Lung (tissue), 12 donors: ENCODE results near the gene UBR2. TPM values are rescaled to one million over a fixed set of nuclear protein-coding genes. Genes with fewer than 3 reads are reported as not detected.
"Not testable (repeated sequence)": the region's sequence is repeated elsewhere in the genome, so short reads cannot be mapped to it uniquely, and the experiment has no call there.

Experiments
- ATAC-seq: fragments of 200-7000 bp; cut with Tn5 transposase; one replicate; pipeline ENCODE4 v1.9.1; 2020; ENCODE audit warnings: moderate number of reproducible peaks; ENCODE audit not compliant: insufficient read depth, low FRiP score
- DNase-seq, 3 donors: peaks; one replicate each; pipeline ENCODE4 v3.0.0-alpha.2; 2013 to 2017
- H3K27ac ChIP-seq, 2 donors: one replicate each; pipeline ENCODE4 v1.5.1; 2013; ENCODE audit warnings: mild to moderate bottlenecking in 2 of 2, moderate library complexity in 2 of 2, control low read depth in 1 of 2, inconsistent platforms in 1 of 2, low read depth in 1 of 2, low read length in 1 of 2
- H3K27me3 ChIP-seq, 3 donors: one replicate each; pipeline ENCODE4 v1.5.1; 2013; ENCODE audit warnings: low read length in 2 of 3; ENCODE audit not compliant: control insufficient read depth in 3 of 3, insufficient read depth in 3 of 3
- H3K36me3 ChIP-seq, 4 donors: one replicate each; pipeline ENCODE4 v1.5.1; 2013; ENCODE audit warnings: low read length in 4 of 4, mild to moderate bottlenecking in 1 of 4, moderate library complexity in 1 of 4; ENCODE audit not compliant: control insufficient read depth in 4 of 4, insufficient read depth in 4 of 4
- H3K4me1 ChIP-seq, 5 donors: one replicate each; pipeline ENCODE4 v1.5.1; 2013; ENCODE audit warnings: low read length in 5 of 5, mild to moderate bottlenecking in 2 of 5, moderate library complexity in 1 of 5; ENCODE audit not compliant: control insufficient read depth in 5 of 5, insufficient read depth in 5 of 5
- H3K4me3 ChIP-seq: one replicate; pipeline ENCODE4 v1.5.1; 2013; ENCODE audit warnings: mild to moderate bottlenecking, control low read depth, moderate library complexity
- H3K9ac ChIP-seq, 2 donors: one replicate each; pipeline ENCODE4 v1.5.1; 2013; ENCODE audit warnings: low read length in 2 of 2, control low read depth in 1 of 2; ENCODE audit not compliant: insufficient read depth in 1 of 2
- H3K9me3 ChIP-seq, 4 donors: one replicate each; pipeline ENCODE4 v1.5.1; 2013; ENCODE audit warnings: low read length in 3 of 4, mild to moderate bottlenecking in 1 of 4, moderate library complexity in 1 of 4; ENCODE audit not compliant: control insufficient read depth in 4 of 4, insufficient read depth in 3 of 4
- WGBS, 2 donors: extraction: QIAGEN DNeasy Blood & Tissue Kit; methylation state at CpG; one replicate each; pipeline ENCODE4 v1.1.7; 2013; 5-methylcytosine and 5-hydroxymethylcytosine counted together
- polyA plus RNA-seq, 2 donors: library from polyadenylated mRNA; stranded (reverse); fragments of 200-250 nt; gene quantifications; one replicate each; pipeline ENCODE4 v1.2.1, GENCODE V29; 2013
- total RNA-seq, 2 donors: library from RNA; depleted of rRNA in 1 of 2; stranded (reverse); fragments of >200 nt in 1 of 2; gene quantifications; one replicate each; pipeline ENCODE4 v1.2.1, GENCODE V29; 2014 to 2021
- TF ChIP-seq, protein P1 (sequence below): IDR thresholded peaks from 2 replicates; pipeline ENCODE4 v1.5.1; 2012; ENCODE audit warnings: mild to moderate bottlenecking; ENCODE audit errors: control extremely low read depth, extremely low read depth
- donor health status: control.
- donor health status: control.
- donor health status: Bipolar disorder and iron deficiency.
- donor health status: healthy.
- donor health status: DM: yes; HTN: yes; CAD: no.

The UBR2 gene
- total and polyA plus RNA-seq, 4 donors, result 8.4 to 45.4 (median 19.0) TPM

- WGBS, 2 donors, result 88 to 89% methylated on average over 5 of the region's 5 CpGs
- TF ChIP-seq, protein P1, sequence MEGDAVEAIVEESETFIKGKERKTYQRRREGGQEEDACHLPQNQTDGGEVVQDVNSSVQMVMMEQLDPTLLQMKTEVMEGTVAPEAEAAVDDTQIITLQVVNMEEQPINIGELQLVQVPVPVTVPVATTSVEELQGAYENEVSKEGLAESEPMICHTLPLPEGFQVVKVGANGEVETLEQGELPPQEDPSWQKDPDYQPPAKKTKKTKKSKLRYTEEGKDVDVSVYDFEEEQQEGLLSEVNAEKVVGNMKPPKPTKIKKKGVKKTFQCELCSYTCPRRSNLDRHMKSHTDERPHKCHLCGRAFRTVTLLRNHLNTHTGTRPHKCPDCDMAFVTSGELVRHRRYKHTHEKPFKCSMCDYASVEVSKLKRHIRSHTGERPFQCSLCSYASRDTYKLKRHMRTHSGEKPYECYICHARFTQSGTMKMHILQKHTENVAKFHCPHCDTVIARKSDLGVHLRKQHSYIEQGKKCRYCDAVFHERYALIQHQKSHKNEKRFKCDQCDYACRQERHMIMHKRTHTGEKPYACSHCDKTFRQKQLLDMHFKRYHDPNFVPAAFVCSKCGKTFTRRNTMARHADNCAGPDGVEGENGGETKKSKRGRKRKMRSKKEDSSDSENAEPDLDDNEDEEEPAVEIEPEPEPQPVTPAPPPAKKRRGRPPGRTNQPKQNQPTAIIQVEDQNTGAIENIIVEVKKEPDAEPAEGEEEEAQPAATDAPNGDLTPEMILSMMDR, result no peak
- Histone ChIP-seq H3K4me1 (peaks cover 2 to 13% (median 5%) of the 10 kb centered on the region in 5 donors), H3K36me3 (peaks cover 0 to 4% (median 0%) of the 10 kb centered on the region in 4 donors), H3K27ac (no peak overlapping the region), H3K27me3 (no peaks in the 10 kb centered on the region), H3K9me3 (no peaks in the 10 kb centered on the region), H3K4me3 (no peak overlapping the region), H3K9ac (no peak overlapping the region)
- ATAC-seq (no peak), DNase-seq (no peak)
These were observed 2.9 kb downstream of the UBR2 start for GRCh38 chr6:42566614-42567208.

- not testable (repeated sequence) for H3K9me3 ChIP-seq, ATAC-seq, H3K36me3 ChIP-seq, H3K27me3 ChIP-seq, DNase-seq, H3K4me3 ChIP-seq, H3K9ac ChIP-seq, H3K27ac ChIP-seq
- WGBS, 2 donors, result 78 to 90% methylated on average over 4 of the region's 4 CpGs
- H3K4me1 ChIP-seq, result peaks cover 2 to 13% (median 5%) of the 10 kb centered on the region in 5 donors
These were observed 3.4 kb downstream of the UBR2 start for GRCh38 chr6:42567237-42567636.

- TF ChIP-seq, protein P1, result no peak
- H3K9ac ChIP-seq, result no peak overlapping the region
- peaks cover 3 to 14% (median 5%) of the 10 kb centered on the region in 5 donors for H3K4me1 ChIP-seq
- ATAC-seq (no peak), DNase-seq (no peak)
- no peaks in the 10 kb centered on the region for H3K9me3 ChIP-seq
- peak overlapping the region in 1 of 2 donors; percentile 9 for H3K27ac ChIP-seq
- H3K36me3 ChIP-seq, result peaks cover 0 to 4% (median 2%) of the 10 kb centered on the region in 4 donors
- H3K27me3 ChIP-seq, result no peaks in the 10 kb centered on the region
- H3K4me3 ChIP-seq, result no peak overlapping the region
These were observed 5.5 kb downstream of the UBR2 start for GRCh38 chr6:42569102-42570028.
